Calu3 (cell line): ENCODE results near the gene PTPN13. TPM values are rescaled to one million over a fixed set of nuclear protein-coding genes. Genes with fewer than 3 reads are reported as not detected.

Source experiments
- BruUV-seq: library from RNA; stranded (reverse); fragments of 400-500 nt; replicated peaks from 2 replicates; lab custom pipeline; 2021; lab: Mats Ljungman, UMichigan
- CTCF ChIA-PET: fragments of 300-600 bp; sonication (Branson Sonifier 250); formaldehyde crosslinking; loops from one replicate; lab custom pipeline; 2022; ENCODE audit warnings: antibody characterized with exemption; lab: Charles Lee
- DNase-seq: peaks from one replicate; pipeline ENCODE4 v3.0.0; 2022
- H3K27ac Mint-ChIP-seq: one replicate; pipeline ENCODE4 v1.8.0; 2022; ENCODE audit warnings: mixed read lengths; ENCODE audit not compliant: unreplicated experiment
- H3K27me3 Mint-ChIP-seq: one replicate; pipeline ENCODE4 v1.8.0; 2022; ENCODE audit warnings: mixed read lengths; ENCODE audit not compliant: unreplicated experiment
- H3K36me3 Mint-ChIP-seq: one replicate; pipeline ENCODE4 v1.8.0; 2022; ENCODE audit warnings: mild to moderate bottlenecking, moderate library complexity, mixed read lengths; ENCODE audit not compliant: insufficient read depth, unreplicated experiment
- H3K4me1 Mint-ChIP-seq: one replicate; pipeline ENCODE4 v1.8.0; 2022; ENCODE audit warnings: mild to moderate bottlenecking, low read depth, mixed read lengths; ENCODE audit not compliant: unreplicated experiment
- H3K4me3 Mint-ChIP-seq: one replicate; pipeline ENCODE4 v1.8.0; 2022; ENCODE audit warnings: mild to moderate bottlenecking, low read depth, moderate library complexity, mixed read lengths; ENCODE audit not compliant: unreplicated experiment
- H3K9me3 Mint-ChIP-seq: one replicate; pipeline ENCODE4 v1.8.0; 2022; ENCODE audit warnings: low read depth, mixed read lengths; ENCODE audit not compliant: unreplicated experiment
- intact Hi-C: fragments of 100-400 bp; cut with micrococcal nuclease; formaldehyde crosslinking; loops from one replicate; pipeline ENCODE4 v1.10.0; 2022; ENCODE audit not compliant: unreplicated experiment
- total RNA-seq: library from RNA; stranded (reverse); gene quantifications from 2 replicates; pipeline ENCODE4 v1.2.3, GENCODE V29; 2022
- TF ChIP-seq, protein P1 (sequence below): fragments of 200-600 bp; IDR thresholded peaks from one replicate; pipeline ENCODE4 v1.8.0; 2022; ENCODE audit warnings: antibody characterized with exemption; ENCODE audit not compliant: unreplicated experiment

Gene PTPN13
- total RNA-seq, 1 experiment from 2014 or later = 23.3 TPM

DNA sequence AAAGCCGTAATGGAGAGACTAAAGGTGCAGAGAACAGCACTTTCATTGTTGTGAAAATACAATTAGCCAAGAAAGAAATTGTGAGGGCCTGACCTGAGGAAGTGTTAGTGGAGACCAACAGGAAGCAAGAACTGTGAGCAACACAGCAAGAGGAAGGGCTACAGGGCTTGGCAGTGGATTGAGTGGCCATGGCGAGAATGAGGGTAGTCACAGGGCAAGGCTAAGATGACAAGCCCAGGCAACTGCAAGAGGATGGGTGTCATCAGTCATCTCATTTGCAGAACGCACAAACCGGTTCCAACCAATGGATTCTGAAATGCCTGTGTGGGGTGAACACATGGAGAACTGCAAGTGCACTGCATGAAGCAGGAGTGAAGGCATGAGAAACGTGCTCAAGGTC is 251.5 kb downstream of the PTPN13 start:
- Mint-ChIP-seq H3K27me3 (no peaks in the 10 kb centered on the region), H3K9me3 (no peaks in the 10 kb centered on the region), H3K27ac (no peak overlapping the region), H3K4me3 (no peak overlapping the region), H3K36me3 (no peaks in the 10 kb centered on the region), H3K4me1 (peaks cover 5% of the 10 kb centered on the region)
- no peak for DNase-seq
- CTCF ChIA-PET = interaction anchor here (0.6 kb wide), 1 partner anchor 15 kb away, joined by 3 read pairs; no protein-coding TSS in a partner anchor
- BruUV-seq = no TSS peak
- TF ChIP-seq, protein P1, sequence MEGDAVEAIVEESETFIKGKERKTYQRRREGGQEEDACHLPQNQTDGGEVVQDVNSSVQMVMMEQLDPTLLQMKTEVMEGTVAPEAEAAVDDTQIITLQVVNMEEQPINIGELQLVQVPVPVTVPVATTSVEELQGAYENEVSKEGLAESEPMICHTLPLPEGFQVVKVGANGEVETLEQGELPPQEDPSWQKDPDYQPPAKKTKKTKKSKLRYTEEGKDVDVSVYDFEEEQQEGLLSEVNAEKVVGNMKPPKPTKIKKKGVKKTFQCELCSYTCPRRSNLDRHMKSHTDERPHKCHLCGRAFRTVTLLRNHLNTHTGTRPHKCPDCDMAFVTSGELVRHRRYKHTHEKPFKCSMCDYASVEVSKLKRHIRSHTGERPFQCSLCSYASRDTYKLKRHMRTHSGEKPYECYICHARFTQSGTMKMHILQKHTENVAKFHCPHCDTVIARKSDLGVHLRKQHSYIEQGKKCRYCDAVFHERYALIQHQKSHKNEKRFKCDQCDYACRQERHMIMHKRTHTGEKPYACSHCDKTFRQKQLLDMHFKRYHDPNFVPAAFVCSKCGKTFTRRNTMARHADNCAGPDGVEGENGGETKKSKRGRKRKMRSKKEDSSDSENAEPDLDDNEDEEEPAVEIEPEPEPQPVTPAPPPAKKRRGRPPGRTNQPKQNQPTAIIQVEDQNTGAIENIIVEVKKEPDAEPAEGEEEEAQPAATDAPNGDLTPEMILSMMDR = no peak
- intact Hi-C loops = no loop called here

GRCh38 chr4:86846921-86847320 is 252.8 kb downstream of the PTPN13 start:
- no peaks in the 10 kb centered on the region for H3K36me3 Mint-ChIP-seq
- intact Hi-C loops = no loop called here
- no peaks in the 10 kb centered on the region for H3K9me3 Mint-ChIP-seq
- CTCF ChIA-PET = no interaction called here
- H3K27me3 Mint-ChIP-seq = no peaks in the 10 kb centered on the region
- TF ChIP-seq, protein P1 = no peak
- no peak overlapping the region for H3K4me3 Mint-ChIP-seq
- no peak overlapping the region for H3K27ac Mint-ChIP-seq
- no peak for DNase-seq
- H3K4me1 Mint-ChIP-seq = peaks cover 9% of the 10 kb centered on the region
- no TSS peak for BruUV-seq

DNA sequence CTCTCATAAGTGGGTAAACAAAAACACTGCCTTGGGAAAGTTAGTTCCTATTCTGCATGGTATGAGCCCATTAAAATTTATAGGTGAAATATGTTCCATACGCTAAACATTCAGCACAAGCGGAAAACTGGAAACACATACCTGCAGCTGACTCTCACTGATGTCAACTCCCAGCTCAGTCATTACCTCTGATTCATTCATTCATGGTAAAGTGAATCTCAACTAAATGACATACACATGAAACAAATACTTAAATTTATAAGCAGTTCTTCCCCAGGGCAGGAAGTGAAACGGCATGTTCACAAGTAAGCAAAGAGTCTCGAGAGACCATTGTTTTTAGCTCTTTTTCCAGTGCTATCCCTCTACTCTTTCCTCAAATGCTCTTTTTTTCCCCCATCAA is 253.5 kb downstream of the PTPN13 start:
- TF ChIP-seq, protein P1 = no peak
- peaks cover 9% of the 10 kb centered on the region for H3K4me1 Mint-ChIP-seq
- no peaks in the 10 kb centered on the region for H3K9me3 Mint-ChIP-seq
- CTCF ChIA-PET = no interaction called here
- no peak overlapping the region for H3K27ac Mint-ChIP-seq
- no peak for DNase-seq
- H3K36me3 Mint-ChIP-seq = no peaks in the 10 kb centered on the region
- H3K27me3 Mint-ChIP-seq = no peaks in the 10 kb centered on the region
- intact Hi-C loops = no loop called here
- BruUV-seq = no TSS peak
- H3K4me3 Mint-ChIP-seq = no peak overlapping the region

DNA sequence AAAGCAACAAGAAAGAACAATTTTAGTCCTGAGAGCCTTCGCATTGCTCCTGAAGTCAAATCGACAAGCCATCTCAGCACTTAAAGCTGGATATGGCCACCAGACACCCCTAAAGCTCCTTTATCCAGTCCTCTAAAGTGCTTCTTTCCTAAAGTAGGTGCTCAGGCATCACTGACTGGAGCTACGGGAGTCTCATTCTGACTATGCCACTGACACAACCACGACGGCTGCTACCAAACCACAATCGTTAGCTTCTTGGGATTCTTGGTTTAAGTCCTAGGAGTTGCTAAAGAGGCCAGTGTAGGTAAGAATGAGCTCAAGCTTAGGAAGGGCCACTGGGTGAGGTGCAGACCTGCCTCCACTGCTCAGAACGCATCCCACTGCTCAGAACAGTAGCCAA is 254.0 kb downstream of the PTPN13 start:
- Mint-ChIP-seq H3K27me3 (no peaks in the 10 kb centered on the region), H3K9me3 (no peaks in the 10 kb centered on the region), H3K4me3 (no peak overlapping the region), H3K4me1 (peaks cover 9% of the 10 kb centered on the region), H3K27ac (no peak overlapping the region), H3K36me3 (no peaks in the 10 kb centered on the region)
- CTCF ChIA-PET = no interaction called here
- TF ChIP-seq, protein P1 = no peak
- BruUV-seq = no TSS peak
- intact Hi-C loops = no loop called here
- no peak for DNase-seq
